HG03095 (cell line): ENCODE data around the gene MBNL1.

ENCODE experiments used
- ATAC-seq: cut with Tn5 transposase; IDR thresholded peaks from one replicate; pipeline ENCODE4 v1.9.1; 2021; ENCODE audit warnings: moderate library complexity; ENCODE audit not compliant: unreplicated experiment

MBNL1 gene

DNA sequence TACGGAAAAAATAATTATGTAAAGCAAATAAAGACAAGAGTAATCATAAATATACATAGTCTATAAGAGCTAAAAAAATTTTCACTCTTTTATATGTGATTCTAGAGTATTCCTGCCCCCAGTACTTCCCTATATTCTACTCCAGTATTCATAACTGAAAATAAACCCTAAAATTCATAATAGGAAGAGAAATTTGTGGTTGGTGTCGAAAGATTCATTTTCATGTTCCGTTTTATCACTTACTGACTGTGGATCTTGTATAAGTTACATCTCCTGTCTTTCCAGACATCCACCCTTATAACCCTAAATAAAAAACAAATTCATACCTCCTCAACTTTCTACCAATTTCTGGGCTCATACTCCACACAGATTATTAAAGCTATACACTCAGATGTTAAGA, 16.0 kb upstream of the MBNL1 start:
- no peak for ATAC-seq

DNA sequence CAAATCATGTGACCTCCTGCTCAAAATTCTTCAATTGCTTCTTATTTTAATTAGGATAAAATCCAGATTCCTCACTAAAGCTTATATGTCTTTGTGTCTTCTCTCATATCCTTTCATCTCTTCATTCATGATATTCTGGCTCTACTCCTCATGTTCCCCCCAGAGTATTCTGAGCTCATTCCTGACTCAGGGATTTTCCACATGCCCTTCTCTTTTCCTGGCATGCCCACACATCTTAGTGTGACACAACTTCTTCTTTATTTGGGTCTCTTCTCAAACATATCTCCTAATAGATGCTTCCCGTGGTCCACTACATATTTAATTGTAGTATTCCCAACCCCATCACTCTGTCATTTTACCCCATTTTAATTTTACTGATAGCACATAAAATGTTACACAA, 15.2 kb upstream of the MBNL1 start:
- no peak for ATAC-seq

DNA sequence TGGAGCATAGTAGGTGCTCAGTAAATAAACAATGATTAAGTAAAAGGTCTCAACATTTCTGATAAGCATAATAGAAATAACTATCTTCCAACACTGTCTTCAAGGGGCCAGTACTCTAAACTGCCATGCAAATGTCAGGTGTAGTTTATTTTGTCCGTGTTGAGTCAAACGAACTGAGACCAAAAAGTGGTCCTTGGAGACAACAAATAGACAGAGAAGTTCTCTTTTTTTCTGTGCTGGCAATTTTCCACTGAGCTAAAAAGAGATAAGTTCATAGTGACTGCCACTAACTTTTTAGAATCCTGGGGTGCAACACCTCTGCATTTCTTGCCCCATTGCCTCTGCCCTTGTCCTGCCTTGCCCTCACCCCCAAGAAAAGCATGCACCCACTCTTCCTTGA, 14.7 kb upstream of the MBNL1 start:
- ATAC-seq = peak; percentile 36

GRCh38 chr3:152255290-152255689, 13.4 kb upstream of the MBNL1 start:
- ATAC-seq = no peak

DNA sequence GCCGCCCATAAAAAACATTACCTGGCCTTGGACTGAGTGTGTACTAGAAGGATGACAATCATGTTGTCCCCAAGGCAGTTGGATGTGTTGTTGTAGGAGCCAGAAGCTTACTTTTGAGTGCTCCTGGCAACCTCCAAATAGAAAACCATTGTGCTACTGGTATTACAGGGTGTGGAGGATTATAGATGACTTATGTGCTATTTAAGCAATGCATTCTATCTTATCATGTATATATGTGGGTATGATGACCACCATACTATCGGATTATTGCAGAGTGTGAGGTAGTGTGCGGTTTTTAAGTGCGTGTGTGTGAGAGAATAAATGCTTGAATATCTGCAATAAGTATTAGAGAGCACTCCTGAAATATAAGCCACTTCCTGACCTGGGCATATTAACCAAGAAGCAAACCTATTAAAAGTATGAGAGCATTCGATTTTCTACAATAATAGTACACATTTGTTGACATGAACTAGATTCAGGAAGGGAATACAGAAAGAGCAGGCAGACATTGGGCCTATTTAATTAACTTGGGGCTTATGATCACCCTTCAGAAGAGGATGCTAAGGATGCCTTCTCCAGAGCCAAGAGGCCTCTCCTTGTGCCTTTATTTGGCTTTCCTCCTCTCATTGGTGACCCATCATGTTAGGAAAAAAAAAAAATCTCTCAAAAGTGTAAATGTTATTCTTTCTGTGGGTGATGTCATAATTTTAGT, 11.7 kb upstream of the MBNL1 start:
- ATAC-seq = no peak

GRCh38 chr3:152257563-152258035, 11.1 kb upstream of the MBNL1 start:
- peak; percentile 58 for ATAC-seq

- ATAC-seq = no peak
Measured at GRCh38 chr3:152258448-152259393, 10.0 kb upstream of the MBNL1 start.

DNA sequence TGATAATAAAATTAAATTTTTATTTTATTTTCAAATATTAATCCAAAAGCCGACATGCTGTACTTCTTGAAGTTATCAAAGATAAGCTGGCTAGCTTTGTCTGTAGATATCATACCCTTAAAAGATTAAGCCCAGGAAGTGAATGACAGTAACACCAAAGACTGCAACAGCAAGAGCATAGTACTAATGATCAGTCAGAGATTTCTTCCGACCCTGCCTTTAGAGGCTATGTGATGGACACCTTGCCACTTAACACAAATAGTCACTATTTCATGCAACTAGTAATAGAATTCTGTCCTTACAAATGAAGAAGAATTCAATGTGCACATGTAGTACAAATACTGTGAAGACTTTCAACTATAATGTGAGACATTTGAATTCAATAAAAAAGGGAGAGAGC, 9.3 kb upstream of the MBNL1 start:
- no peak for ATAC-seq

DNA sequence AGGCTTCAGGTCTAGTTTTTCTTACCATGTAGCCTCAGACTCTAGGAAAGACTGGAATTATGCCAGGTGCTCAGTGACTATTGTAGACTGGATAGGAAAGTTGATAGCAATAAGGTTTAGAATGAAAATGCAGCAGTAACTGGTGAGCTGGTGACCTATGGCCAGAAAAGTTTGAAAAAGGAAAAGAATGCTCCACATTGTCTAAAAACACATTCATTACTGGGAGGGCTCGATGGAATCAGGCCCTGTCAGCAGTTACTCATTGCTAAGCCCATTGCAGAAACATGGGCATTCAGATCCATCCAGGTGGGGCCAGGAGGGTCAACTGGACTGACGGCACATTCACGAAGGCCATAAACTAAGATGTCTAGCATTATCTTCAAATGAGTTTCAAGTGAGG, 8.7 kb upstream of the MBNL1 start:
- ATAC-seq = no peak

- ATAC-seq = no peak
Measured at GRCh38 chr3:152260529-152260928, 8.2 kb upstream of the MBNL1 start.

- ATAC-seq = no peak
Measured at GRCh38 chr3:152261329-152261728, 7.4 kb upstream of the MBNL1 start.

- no peak for ATAC-seq
Measured at GRCh38 chr3:152263711-152264110, 5.0 kb upstream of the MBNL1 start.

DNA sequence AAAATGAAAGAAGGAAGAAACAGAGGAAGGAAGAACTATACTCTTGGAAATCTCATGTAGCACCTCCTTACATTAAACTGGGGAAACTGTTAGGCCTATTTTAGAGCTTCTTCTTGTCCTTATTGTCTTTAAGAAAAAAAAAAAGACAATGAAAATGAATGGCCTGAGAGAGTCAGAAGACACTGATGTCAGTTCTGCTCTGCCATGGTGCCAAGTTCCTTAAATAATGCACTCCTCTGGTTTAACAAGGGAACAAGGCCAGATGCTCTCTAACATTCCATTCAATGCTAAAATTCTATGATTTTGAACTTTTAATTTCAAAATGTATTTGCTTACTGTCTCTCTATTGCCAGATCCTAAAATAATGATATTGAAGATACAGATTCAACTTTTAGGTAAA, 4.4 kb upstream of the MBNL1 start:
- ATAC-seq = no peak

- no peak for ATAC-seq
Measured at GRCh38 chr3:152266221-152266995, 2.3 kb upstream of the MBNL1 start.

- no peak for ATAC-seq
Measured at GRCh38 chr3:152267831-152268554, 736 bp upstream of the MBNL1 start.

GRCh38 chr3:152269056-152269830, 514 bp downstream of the MBNL1 start:
- peak; percentile 50 for ATAC-seq

- ATAC-seq = no peak
Measured at GRCh38 chr3:152269831-152270734, 1.4 kb downstream of the MBNL1 start.

GRCh38 chr3:152270937-152271336, 2.2 kb downstream of the MBNL1 start:
- ATAC-seq = no peak
